ENCODE results near the gene MGST3.
"Not testable (repeated sequence)": the region's sequence is repeated elsewhere in the genome, so short reads cannot be mapped to it uniquely, and the experiment has no call there.

The MGST3 gene

DNA sequence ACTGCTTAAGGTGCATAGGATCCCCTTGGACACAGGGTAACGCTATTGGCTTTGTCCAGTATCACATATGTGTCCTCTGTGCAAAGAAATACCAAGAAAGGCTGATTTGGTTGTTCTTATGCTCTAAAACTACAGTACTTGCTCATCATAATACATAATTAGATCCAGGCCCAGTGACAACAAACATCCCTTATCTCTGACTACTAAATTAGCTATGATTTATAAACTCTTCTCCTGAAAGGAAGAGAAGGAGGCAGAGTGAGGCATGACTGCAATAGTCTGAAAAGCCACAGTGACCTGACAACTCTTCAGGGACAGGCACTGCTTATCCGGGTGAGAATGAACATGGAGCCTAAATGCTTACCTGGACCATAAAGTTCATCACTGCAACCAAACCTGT, 30.7 kb downstream of the MGST3 start:
- Histone ChIP-seq H3K4me1 (ENCODE audit: control insufficient read depth in 1 of 2, insufficient read depth in 2 of 2, low read length in 2 of 2) (no peaks in the 10 kb centered on the region), H3K9me3 (ENCODE audit: control insufficient read depth in 1 of 2, low read length in 2 of 2) (no peaks in the 10 kb centered on the region), H3K27me3 (ENCODE audit: low read depth, low read length) (no peaks in the 10 kb centered on the region), H3K4me3 (ENCODE audit: low read depth in 1 of 2, low read length in 2 of 2) (no peak overlapping the region), H3K27ac (ENCODE audit: low read length) (no peak overlapping the region), H3K36me3 (ENCODE audit: control insufficient read depth in 1 of 2, insufficient read depth in 2 of 2, low read length in 2 of 2) (peaks cover 28 to 54% of the 10 kb centered on the region in 2 donors)

DNA sequence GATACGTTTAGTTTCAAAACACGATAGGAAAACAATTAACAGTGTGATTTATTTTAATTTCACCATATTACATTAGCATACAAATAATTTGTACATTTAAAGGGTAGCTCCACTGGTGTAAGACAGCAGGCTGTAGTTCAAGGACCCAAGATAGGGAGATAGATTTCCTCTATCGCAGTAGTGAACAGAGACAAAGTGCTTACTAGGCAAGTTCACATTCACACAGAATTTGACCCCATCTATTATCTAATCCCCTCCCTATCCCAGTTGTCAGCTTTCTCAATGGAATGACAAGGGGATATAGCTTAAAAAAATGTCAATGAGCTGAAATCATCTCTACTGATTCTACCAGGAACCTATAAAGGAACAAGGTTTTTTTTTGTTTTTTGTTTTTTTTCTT, 31.2 kb downstream of the MGST3 start:
- H3K27me3 ChIP-seq (ENCODE audit: low read depth, low read length): no peaks in the 10 kb centered on the region
- H3K9me3 ChIP-seq (ENCODE audit: control insufficient read depth in 1 of 2, low read length in 2 of 2): no peaks in the 10 kb centered on the region
- no peak overlapping the region for H3K27ac ChIP-seq (ENCODE audit: low read length)
- peaks cover 31 to 51% of the 10 kb centered on the region in 2 donors for H3K36me3 ChIP-seq (ENCODE audit: control insufficient read depth in 1 of 2, insufficient read depth in 2 of 2, low read length in 2 of 2)
- no peak overlapping the region for H3K4me3 ChIP-seq (ENCODE audit: low read depth in 1 of 2, low read length in 2 of 2)
- no peaks in the 10 kb centered on the region for H3K4me1 ChIP-seq (ENCODE audit: control insufficient read depth in 1 of 2, insufficient read depth in 2 of 2, low read length in 2 of 2)

DNA sequence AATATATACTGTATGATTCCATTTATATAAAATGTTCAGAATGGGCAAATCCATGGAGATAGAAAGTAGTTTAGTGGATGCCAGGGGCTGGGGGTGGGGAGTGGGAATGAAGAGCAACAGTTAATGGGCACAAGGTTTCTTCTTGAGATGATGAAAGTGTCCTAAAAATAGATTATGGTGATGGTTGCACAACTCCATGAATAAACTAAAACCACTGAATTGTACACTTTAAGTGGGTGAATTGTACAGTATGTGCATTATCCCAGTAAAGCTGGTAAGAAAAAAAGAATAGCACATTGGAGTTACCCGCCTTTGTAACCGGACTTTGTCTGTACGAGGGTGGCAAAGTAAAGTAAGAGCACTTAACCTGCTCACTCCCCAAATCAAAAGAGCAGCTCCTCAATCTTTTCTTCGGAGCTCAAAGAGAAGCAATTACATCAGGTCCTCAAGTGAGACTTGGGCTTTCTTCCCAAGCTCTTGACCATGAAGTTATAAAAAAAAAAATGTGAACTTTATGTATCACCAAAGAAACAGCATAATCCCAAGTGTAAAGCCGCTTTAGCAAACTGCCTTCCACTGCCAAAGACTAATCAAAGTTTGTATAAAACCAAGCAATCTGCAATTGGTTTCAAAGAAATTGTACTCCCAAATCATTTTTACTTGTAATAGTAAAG, 35.3 kb downstream of the MGST3 start:
- no peaks in the 10 kb centered on the region for H3K27me3 ChIP-seq (ENCODE audit: low read depth, low read length)
- no peak overlapping the region for H3K27ac ChIP-seq (ENCODE audit: low read length)
- no peaks in the 10 kb centered on the region for H3K4me1 ChIP-seq (ENCODE audit: control insufficient read depth in 1 of 2, insufficient read depth in 2 of 2, low read length in 2 of 2)
- no peaks in the 10 kb centered on the region for H3K9me3 ChIP-seq (ENCODE audit: control insufficient read depth in 1 of 2, low read length in 2 of 2)
- no peak overlapping the region for H3K4me3 ChIP-seq (ENCODE audit: low read depth in 1 of 2, low read length in 2 of 2)
- peaks cover 46 to 48% of the 10 kb centered on the region in 2 donors for H3K36me3 ChIP-seq (ENCODE audit: control insufficient read depth in 1 of 2, insufficient read depth in 2 of 2, low read length in 2 of 2)

DNA sequence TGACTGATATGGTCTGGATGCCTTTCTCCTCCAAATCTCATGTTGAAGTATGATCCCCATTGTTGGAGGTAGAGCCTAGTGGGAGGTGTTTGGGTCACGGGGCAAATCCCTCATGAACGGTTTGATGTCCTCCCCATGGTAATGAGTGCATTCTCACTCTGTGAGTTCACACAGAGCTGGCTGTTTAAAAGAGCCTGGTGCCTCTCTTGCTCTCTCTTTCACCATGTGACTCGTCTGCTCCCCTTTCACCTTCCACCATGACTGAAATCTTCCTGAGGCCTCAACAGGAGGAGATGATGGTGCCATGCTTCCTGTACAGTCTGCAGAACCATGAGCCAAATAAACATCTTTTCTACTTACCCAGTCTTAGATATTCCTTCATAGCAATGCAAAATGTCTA, 37.1 kb downstream of the MGST3 start:
- no peaks in the 10 kb centered on the region for H3K9me3 ChIP-seq (ENCODE audit: control insufficient read depth in 1 of 2, low read length in 2 of 2)
- H3K4me3 ChIP-seq (ENCODE audit: low read depth in 1 of 2, low read length in 2 of 2): no peak overlapping the region
- H3K36me3 ChIP-seq (ENCODE audit: control insufficient read depth in 1 of 2, insufficient read depth in 2 of 2, low read length in 2 of 2): peaks cover 43 to 47% of the 10 kb centered on the region in 2 donors
- H3K4me1 ChIP-seq (ENCODE audit: control insufficient read depth in 1 of 2, insufficient read depth in 2 of 2, low read length in 2 of 2): no peaks in the 10 kb centered on the region
- H3K27me3 ChIP-seq (ENCODE audit: low read depth, low read length): no peaks in the 10 kb centered on the region
- H3K27ac ChIP-seq (ENCODE audit: low read length): no peak overlapping the region

DNA sequence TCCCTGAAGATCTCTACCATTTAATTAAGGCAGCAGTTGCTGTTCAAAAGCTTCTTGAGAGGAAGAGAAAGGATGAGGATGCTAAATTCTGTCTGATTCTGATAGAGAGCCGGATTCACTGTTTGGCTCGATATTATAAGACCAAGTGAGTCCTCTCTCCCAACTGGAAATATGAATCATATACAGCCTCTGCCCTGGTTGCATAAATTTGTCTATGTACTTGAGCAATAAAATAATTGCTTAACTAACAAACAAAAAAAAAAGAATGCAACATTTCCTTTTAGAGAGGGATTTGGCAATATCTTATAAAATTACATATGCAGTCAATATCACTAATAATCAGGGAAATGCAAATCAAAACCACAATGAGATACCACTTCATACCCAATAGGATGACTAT, 40.5 kb downstream of the MGST3 start:
- Histone ChIP-seq H3K27ac (ENCODE audit: low read length) (no peak overlapping the region), H3K36me3 (ENCODE audit: control insufficient read depth in 1 of 2, insufficient read depth in 2 of 2, low read length in 2 of 2) (peaks cover 32 to 38% of the 10 kb centered on the region in 2 donors), H3K27me3 (ENCODE audit: low read depth, low read length) (no peaks in the 10 kb centered on the region), H3K9me3 (ENCODE audit: control insufficient read depth in 1 of 2, low read length in 2 of 2) (no peaks in the 10 kb centered on the region), H3K4me1 (ENCODE audit: control insufficient read depth in 1 of 2, insufficient read depth in 2 of 2, low read length in 2 of 2) (no peaks in the 10 kb centered on the region), H3K4me3 (ENCODE audit: low read depth in 1 of 2, low read length in 2 of 2) (no peak overlapping the region)

DNA sequence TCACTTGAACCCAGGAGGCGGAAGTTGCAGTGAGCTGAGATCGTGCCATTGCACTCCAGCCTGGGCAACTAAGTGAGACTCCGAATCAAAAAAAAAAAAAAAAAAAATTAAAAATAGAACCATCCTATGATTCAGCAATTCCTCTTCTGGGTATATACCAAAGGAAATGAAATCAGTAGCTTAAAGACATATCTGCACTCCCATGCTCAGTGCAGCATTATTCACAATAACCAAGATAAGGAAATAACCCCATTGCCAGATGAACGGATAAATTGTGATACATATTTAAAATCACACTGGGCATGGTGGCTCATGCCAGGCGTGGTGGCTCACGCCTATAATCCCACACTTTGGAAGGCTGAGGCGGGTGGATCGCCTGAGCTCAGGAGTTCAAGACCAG, 43.6 kb downstream of the MGST3 start:
- Histone ChIP-seq H3K36me3 (ENCODE audit: control insufficient read depth in 1 of 2, insufficient read depth in 2 of 2, low read length in 2 of 2) (peaks cover 31 to 39% of the 10 kb centered on the region in 2 donors), H3K27ac (ENCODE audit: low read length) (no peak overlapping the region), H3K4me3 (ENCODE audit: low read depth in 1 of 2, low read length in 2 of 2) (no peak overlapping the region), H3K27me3 (ENCODE audit: low read depth, low read length) (no peaks in the 10 kb centered on the region), H3K4me1 (ENCODE audit: control insufficient read depth in 1 of 2, insufficient read depth in 2 of 2, low read length in 2 of 2) (no peaks in the 10 kb centered on the region), H3K9me3 (ENCODE audit: control insufficient read depth in 1 of 2, low read length in 2 of 2) (no peaks in the 10 kb centered on the region)

DNA sequence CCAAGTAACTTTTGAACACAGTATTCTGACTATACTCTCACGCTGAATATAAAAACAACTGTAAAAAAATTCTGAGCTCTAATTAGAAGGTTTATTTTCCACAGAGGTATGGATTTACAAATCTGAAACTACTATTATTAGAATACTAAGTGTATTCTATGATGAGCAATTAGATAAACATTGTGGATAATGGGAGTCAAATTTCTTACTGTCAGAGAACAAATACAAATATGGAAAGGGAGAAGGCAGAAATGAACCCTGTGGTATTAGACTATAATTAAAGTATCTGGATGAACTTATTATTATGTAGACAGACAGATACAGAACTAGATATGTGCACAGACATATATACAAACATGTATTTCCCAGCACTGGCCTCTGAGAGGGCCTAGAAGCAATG, 44.8 kb downstream of the MGST3 start:
- H3K9me3 ChIP-seq (ENCODE audit: control insufficient read depth in 1 of 2, low read length in 2 of 2): no peaks in the 10 kb centered on the region

DNA sequence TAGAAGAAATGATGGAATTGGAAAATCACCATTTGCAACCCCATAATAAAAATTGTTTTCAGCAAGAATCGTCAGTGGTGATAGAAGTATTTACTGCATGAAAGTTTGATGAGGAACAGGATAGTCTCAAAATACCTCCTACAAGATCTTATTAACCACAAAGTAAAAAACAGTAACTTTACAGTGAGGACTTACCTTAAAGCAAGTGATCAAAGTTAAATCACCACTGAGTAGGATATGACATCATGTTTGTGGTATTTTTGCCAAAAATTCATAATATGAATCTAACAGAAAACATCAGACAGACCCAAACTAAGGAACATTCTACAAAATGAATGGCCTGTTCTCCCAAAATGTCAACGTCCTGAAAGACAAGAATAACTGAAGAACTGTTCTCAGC, 47.5 kb downstream of the MGST3 start:
- no peaks in the 10 kb centered on the region for H3K27me3 ChIP-seq (ENCODE audit: low read depth, low read length)
- H3K4me3 ChIP-seq (ENCODE audit: low read depth in 1 of 2, low read length in 2 of 2): no peak overlapping the region
- no peaks in the 10 kb centered on the region for H3K4me1 ChIP-seq (ENCODE audit: control insufficient read depth in 1 of 2, insufficient read depth in 2 of 2, low read length in 2 of 2)
- no peak overlapping the region for H3K27ac ChIP-seq (ENCODE audit: low read length)
- peaks cover 25 to 64% of the 10 kb centered on the region in 2 donors for H3K36me3 ChIP-seq (ENCODE audit: control insufficient read depth in 1 of 2, insufficient read depth in 2 of 2, low read length in 2 of 2)
- H3K9me3 ChIP-seq (ENCODE audit: control insufficient read depth in 1 of 2, low read length in 2 of 2): no peaks in the 10 kb centered on the region

More for the DNA sequence above, 44.8 kb downstream of the MGST3 start:
- Histone ChIP-seq H3K27me3 (ENCODE audit: low read depth, low read length) (no peaks in the 10 kb centered on the region), H3K27ac (ENCODE audit: low read length) (no peak overlapping the region), H3K4me3 (ENCODE audit: low read depth in 1 of 2, low read length in 2 of 2) (no peak overlapping the region), H3K36me3 (ENCODE audit: control insufficient read depth in 1 of 2, insufficient read depth in 2 of 2, low read length in 2 of 2) (peaks cover 36 to 50% of the 10 kb centered on the region in 2 donors), H3K4me1 (ENCODE audit: control insufficient read depth in 1 of 2, insufficient read depth in 2 of 2, low read length in 2 of 2) (no peaks in the 10 kb centered on the region)

DNA sequence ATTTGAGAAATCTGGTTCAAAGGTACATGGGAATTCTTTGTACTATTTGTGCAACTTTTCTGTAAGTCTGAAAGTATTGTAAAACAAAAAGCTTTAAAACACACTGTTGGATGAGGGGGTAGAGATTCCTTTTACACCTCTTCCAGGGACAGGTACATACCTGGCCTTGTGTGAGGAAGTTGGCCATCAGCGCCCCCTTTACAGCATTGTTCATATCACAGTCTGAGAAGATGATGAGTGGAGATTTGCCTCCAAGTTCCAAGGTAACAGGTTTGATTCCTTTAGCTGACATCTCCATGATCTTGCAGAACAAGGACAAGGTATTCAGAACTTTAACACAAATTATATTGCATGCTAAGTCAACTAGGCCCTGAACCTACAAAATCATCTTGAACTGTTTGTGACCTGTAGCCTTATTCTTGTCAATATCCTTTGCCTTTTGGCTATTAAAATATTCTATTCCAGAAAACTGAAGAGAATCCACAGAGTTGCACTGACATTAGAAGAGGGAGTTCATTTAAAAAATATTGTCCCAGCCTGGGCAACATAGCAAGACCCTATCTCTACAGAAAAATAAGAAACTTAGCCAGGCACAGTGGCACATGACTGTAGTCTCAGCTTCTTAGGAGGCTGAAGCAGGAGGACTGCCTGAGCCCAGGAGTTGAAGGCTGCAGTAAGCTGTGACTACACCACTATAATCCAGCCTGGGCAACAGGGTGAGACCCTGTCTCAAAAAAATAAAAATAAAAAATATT, 48.4 kb downstream of the MGST3 start:
- Histone ChIP-seq H3K36me3 (ENCODE audit: control insufficient read depth in 1 of 2, insufficient read depth in 2 of 2, low read length in 2 of 2) (peaks cover 25 to 64% of the 10 kb centered on the region in 2 donors), H3K27me3 (ENCODE audit: low read depth, low read length) (no peaks in the 10 kb centered on the region), H3K27ac (ENCODE audit: low read length) (no peak overlapping the region), H3K4me3 (ENCODE audit: low read depth in 1 of 2, low read length in 2 of 2) (no peak overlapping the region), H3K4me1 (ENCODE audit: control insufficient read depth in 1 of 2, insufficient read depth in 2 of 2, low read length in 2 of 2) (peaks cover 0 to 6% of the 10 kb centered on the region in 2 donors), H3K9me3 (ENCODE audit: control insufficient read depth in 1 of 2, low read length in 2 of 2) (no peaks in the 10 kb centered on the region)

DNA sequence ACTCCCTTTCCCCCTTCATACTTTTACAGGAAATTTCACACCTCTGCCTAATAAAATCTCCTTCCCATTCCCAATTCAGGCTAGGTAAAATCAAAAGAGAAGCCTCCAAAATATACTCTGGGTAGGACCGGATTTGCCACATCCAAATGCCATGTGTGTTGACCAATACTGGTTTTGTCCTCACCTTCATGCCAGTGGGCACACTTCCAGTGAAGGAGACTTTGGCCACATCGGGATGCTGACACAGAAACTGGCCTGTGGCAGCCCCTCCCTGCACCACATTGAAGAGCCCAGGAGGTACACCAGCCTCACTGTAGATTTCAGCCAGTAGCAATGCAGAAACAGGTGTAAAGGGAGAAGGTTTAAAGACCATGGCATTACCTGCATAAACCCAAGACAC, 49.3 kb downstream of the MGST3 start:
- no peak overlapping the region for H3K27ac ChIP-seq (ENCODE audit: low read length)
- H3K4me3 ChIP-seq (ENCODE audit: low read depth in 1 of 2, low read length in 2 of 2): no peak overlapping the region
- peaks cover 25 to 64% of the 10 kb centered on the region in 2 donors for H3K36me3 ChIP-seq (ENCODE audit: control insufficient read depth in 1 of 2, insufficient read depth in 2 of 2, low read length in 2 of 2)
- no peaks in the 10 kb centered on the region for H3K27me3 ChIP-seq (ENCODE audit: low read depth, low read length)
- no peaks in the 10 kb centered on the region for H3K9me3 ChIP-seq (ENCODE audit: control insufficient read depth in 1 of 2, low read length in 2 of 2)
- peaks cover 0 to 6% of the 10 kb centered on the region in 2 donors for H3K4me1 ChIP-seq (ENCODE audit: control insufficient read depth in 1 of 2, insufficient read depth in 2 of 2, low read length in 2 of 2)

DNA sequence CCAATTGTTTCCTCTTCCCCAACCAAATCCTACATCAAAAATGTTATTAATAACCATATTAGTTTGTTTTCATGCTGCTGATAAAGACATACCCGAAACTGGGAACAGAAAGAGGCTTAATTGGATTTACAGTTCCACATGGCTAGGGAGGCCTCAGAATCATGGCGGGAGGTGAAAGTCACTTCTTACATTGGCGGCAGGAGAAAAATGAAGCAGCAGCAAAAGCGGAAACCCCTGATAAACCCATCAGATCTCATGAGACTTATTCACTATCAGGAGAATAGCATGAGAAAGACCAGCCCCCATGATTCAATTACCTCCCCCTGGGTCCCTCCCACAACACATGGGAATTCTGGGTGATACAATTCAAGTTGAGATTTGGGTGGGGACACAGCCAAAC, 49.7 kb downstream of the MGST3 start:
- H3K27me3 ChIP-seq (ENCODE audit: low read depth, low read length); H3K4me3 ChIP-seq (ENCODE audit: low read depth in 1 of 2, low read length in 2 of 2); H3K9me3 ChIP-seq (ENCODE audit: control insufficient read depth in 1 of 2, low read length in 2 of 2); H3K27ac ChIP-seq (ENCODE audit: low read length); H3K4me1 ChIP-seq (ENCODE audit: control insufficient read depth in 1 of 2, insufficient read depth in 2 of 2, low read length in 2 of 2): not testable (repeated sequence)
- H3K36me3 ChIP-seq (ENCODE audit: control insufficient read depth in 1 of 2, insufficient read depth in 2 of 2, low read length in 2 of 2): peaks cover 25 to 62% of the 10 kb centered on the region in 2 donors
